Measurements from ENCODE around the gene CHERP.
"Not testable (repeated sequence)": the region's sequence is repeated elsewhere in the genome, so short reads cannot be mapped to it uniquely, and the experiment has no call there.

Gene CHERP

DNA sequence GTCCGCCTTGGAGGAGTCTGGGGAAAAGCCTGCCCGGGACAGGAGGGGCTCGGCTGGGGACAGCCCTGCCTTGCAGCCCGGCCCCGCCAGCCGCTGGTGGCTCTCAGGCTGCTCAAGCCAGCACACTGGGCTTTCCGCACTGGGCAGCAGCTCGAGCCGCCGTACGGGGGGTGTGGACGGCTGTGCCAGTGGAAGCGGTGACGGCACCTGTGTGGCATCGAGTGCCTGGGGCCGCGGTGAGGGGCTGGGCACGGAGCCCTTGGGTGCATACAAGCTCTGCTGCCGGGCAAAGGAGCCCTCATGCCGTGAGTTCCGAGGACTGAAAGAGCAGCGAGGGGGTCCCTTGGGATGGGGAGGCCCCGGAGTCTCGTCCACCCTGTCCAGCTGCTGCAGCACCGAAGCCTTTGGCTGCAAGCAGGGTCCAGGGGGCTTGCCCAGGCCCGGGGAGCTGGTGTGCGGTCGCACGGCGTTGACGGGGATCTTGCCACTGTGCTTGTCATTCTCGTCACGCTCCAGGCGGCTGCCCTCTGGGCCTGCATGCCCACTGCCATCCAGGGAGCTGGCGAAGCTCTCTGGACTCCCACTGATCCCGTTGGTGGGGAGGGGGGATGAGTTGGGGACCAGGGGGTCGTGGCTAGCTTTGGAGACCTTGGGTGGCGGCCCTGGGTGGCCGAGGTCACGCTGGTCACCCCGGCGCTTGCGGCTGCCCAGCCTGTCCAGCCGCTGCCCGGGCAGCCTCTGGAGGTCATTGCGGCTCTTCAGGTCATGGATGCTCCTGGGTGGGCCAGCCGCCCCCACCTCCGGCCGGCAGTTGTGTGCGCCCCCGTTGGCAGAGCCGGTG lies 34.7 kb upstream of the CHERP start:
- DNase-seq (ENCODE audit: low read depth, low spot score), result no peak

DNA sequence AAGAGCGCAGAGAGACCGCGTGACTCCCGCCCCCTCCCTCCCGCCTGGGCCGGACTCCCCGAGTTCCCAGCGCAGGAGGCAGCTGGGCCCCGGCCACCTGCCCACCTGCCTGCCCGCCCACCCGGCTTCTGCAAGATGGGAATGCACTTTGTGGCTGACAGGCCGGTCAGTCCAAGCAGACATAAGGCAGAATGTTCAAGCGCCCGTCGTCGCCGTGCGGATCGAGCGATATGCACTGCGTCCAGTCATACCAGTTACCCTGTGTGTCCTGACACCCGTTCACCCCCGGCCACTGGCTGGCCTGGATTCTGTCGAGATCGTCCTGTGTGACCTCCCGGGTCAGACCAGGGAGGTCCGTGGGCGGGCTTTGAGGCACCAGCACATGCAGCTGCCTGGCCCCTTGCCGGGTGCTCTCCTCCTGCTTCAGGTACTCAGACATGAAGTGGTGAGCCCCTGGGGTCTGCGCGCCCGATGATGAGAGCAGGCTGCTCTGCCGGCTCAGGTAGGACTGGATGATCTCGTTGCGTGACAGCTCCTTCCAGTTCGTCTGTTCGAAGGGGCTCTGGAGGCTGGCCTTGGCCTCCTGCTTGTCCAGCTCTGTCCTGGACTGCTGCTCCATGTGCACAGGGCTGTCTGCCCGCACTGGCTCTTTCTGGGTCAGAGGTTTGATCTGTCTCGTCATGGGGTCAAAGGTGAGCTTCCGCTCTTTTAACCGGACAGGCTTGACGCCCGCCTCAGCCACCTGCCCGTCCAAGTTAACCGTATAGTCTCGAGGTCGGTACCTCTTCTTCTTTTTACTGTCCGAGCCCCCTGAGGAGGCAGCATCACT lies 33.8 kb upstream of the CHERP start:
- DNase-seq (ENCODE audit: low read depth, low spot score), result no peak

DNA sequence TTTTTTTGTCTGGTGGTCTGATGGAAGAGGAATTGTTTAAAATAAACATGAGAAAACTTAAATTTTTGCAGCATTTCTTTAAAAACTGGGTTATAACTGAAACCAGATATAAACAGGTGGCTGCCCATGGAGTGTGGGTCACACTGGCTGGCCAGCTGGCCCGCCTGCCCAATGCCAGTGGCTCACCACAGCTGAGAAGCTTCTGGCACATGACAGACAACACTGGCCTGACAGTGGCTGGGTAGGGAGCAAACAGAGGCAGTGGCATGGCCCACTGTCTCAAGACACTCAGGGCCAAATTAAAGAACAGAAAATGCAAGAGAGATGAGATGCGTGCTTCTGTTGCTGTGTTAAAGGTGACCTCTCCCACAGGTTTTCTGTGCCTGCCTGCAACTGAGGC lies 33.0 kb upstream of the CHERP start:
- no peak for DNase-seq (ENCODE audit: low read depth, low spot score)

- DNase-seq (ENCODE audit: low read depth, low spot score), result no peak
Observed at GRCh38 chr19:16573925-16574324, 31.7 kb upstream of the CHERP start.

DNA sequence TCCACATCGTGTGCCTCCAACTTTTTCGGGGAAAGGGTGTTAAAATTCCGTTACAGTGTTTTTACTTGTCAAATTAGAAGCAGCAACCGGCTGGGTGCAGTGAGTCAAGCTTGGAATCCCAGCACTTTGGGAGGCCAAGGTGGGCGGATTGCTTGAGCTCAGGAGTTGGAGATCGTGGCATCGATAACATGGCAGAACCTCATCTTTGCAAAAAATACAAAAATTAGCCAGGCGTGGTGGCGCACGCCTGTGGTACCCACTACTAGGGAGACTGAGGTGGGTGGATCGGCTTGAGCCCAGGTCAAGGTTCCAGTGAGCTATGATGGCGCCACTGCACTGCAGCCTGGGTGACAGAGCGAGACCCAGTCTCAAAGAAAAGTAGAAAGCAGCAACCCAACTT lies 31.1 kb upstream of the CHERP start:
- no peak for DNase-seq (ENCODE audit: low read depth, low spot score)

GRCh38 chr19:16572332-16573211 lies 30.3 kb upstream of the CHERP start, which contains the start of gene SLC35E1:
Gene SLC35E1, minus strand, starts transcription at chr19:16572415. Its CDS starts 51 bp downstream, at chr19:16572364.
- peak; percentile 72 for DNase-seq (ENCODE audit: low read depth, low spot score)

DNA sequence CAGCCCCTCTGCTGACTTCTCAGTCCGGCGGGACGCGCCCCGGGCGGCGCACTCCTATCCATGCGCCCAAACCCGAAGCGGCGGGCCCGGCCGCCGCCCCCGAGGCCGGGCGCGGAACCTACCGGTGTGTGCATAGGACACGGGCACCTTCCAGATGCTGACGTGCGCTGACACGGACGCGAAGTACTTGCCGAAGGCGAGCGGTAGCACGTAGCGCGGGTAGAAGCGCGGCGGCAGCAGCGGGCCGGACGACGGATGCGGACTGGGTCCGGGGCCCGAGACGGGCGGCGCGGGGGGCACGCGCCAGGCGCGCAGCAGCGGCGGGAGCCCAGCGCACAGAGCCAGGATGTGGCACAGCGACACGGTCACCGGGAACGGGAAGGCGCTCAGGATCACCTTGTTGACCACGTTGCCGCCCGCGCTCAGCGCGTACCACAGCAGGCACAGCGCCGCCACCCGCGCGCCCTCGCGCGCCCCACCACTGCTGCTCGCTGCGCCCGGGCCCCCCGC lies 29.6 kb upstream of the CHERP start:
- DNase-seq (ENCODE audit: low read depth, low spot score), result no peak

GRCh38 chr19:16571283-16571682 lies 29.0 kb upstream of the CHERP start:
- no peak for DNase-seq (ENCODE audit: low read depth, low spot score)

- DNase-seq (ENCODE audit: low read depth, low spot score), result no peak
Observed at GRCh38 chr19:16569609-16570320, 27.5 kb upstream of the CHERP start.

- no peak for DNase-seq (ENCODE audit: low read depth, low spot score)
Observed at GRCh38 chr19:16566702-16567101, 24.5 kb upstream of the CHERP start.

DNA sequence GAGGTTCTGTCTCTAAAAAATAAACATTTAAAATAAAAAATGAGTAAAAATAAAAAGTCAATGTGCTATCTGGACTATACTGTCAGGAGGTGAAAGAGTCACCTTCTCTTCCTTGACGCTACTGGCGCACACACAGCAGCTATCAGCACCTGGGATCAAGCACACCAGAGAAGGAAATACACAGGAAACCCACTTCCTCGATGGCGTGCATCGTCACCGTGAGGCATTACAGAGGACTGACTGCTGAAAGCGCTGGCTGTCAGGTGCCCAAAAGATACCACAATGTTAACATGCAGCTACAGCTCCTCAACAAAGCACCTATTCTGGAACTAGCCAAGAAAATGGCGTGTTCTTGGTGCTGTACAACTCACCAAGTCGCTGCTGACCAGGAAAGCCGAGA lies 23.9 kb upstream of the CHERP start:
- no peak for DNase-seq (ENCODE audit: low read depth, low spot score)

- no peak for DNase-seq (ENCODE audit: low read depth, low spot score)
Observed at GRCh38 chr19:16564842-16565241, 22.6 kb upstream of the CHERP start.

DNA sequence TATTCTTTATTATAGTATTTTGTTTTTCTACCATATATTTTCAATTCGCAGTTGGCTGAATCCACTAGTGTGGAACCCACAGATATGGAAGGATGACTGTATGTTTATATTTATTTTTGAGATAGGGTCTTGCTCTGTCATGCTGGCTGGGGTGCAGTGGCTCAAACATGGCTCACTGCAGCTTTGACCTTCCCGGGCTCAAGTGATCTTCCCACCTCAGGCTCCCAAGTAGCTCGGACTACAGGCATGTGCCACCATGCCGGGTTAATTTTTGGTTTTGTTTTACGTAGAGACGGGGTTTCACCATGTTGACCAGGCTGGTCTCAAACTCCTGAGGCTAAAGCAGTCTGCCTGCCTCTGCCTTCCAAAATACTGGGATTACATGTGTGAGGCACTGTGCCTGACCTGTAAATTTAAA lies 20.4 kb upstream of the CHERP start:
- DNase-seq (ENCODE audit: low read depth, low spot score), result no peak

DNA sequence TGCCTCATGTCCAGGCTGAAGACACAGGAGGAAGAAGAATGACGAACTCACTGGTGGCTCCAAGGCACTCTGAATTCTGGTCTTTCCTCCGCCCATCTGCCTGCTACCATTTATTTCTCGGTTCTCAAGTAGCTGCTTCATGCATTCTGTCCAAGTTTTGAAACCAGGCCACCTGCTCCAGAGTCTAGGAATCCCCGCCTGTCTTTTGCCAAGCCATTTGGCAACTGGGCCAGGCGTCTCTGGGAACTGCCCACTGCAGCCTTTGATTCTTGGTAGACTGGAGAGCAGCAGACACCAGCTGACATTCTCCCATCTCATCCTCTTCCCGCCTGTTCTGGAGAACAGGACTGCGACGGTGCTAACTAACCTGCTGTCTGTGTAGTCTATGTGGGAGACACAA lies 19.1 kb upstream of the CHERP start:
- no peak for DNase-seq (ENCODE audit: low read depth, low spot score)

DNA sequence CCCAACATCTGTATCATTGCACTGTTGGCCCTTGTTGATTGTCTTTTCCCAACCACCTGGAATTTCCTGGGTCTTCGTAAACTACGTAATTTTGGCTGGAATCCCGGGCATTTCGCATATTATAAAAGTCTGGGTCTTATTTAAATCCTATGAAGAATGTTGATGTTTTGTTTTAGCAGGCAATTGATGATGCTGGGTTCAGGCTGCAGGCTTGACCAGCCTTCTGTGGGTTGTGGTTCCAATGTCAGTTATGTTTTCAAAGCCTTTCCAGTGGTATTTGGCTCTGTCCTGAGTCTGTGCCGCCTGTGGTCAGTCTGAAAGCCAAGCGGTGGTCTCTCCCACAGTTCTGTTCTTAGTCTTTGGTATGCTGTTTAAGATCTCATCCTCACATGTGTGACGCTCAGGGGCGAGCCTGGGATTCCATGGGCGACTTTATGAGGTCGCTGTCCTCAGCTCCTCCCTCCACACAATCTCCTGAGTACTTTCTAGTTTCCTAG lies 17.6 kb upstream of the CHERP start:
- DNase-seq (ENCODE audit: low read depth, low spot score), result no peak

DNA sequence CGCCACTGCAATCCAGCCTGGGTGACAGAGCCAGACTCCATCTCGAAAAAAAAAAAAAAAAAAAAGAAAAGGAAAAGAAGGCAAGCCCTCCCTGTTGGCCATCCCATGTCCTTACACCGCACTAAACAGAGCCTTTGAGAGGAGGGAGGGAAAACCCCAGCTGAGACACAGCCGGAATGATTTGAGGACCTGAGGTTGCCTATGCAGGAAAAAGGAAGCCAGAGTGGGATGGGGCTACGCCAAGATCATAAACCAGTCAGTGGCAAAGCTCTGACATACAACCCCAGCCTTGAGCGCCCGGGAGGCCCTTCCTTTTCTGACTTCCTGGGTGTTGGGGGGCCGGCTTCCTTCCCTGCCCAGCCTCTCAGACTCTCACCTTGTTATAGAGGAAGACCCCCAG lies 12.5 kb upstream of the CHERP start:
- no peak for DNase-seq (ENCODE audit: low read depth, low spot score)

- not testable (repeated sequence) for DNase-seq (ENCODE audit: low read depth, low spot score)
Observed at GRCh38 chr19:16551902-16552301, 9.7 kb upstream of the CHERP start.

DNA sequence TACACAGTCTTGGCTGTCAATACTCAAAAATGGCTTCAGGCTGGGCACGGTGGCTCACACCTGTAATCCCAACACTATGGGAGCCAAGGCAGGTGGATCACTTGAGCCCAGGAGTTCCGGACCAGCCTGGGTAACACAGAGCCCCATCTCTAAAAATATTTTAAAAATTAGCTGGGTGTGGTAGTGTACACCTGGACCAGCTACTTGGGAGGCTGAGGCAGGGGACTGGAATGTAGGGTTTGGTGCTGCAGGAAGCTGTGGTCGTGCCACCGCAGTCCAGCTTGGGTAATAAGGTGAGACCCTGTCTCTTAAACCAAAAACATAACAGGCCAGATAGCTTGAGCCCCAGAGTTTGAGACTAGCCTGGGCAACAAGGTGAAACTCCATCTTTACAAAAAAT lies 6.7 kb upstream of the CHERP start:
- no peak for DNase-seq (ENCODE audit: low read depth, low spot score)

GRCh38 chr19:16544473-16545231 lies 2.4 kb upstream of the CHERP start:
- no peak for DNase-seq (ENCODE audit: low read depth, low spot score)

DNA sequence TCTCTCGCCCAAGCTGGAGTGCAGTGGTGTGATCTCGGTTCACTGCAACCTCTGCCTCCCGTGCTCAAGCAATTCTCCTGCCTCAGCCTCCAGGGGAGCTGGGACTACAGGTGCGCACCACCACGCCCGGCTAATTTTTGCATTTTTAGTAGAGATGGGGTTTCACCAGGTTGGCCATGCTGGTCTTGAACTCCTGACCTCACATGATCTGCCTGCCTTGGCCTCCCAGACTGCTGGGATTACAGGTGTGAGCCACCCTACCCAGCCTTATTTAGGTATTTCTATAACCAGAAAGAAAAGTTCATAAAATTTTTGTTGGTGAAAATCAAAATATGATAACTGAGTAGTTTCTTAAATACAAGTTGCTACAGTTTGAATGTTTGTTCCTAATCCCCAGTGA lies 1.5 kb upstream of the CHERP start:
- DNase-seq (ENCODE audit: low read depth, low spot score), result not testable (repeated sequence)
